Brain microvascular endothelial cell (primary cell): ENCODE data around the gene ARPC2.

Source experiments
- DNase-seq: peaks from one replicate; pipeline ENCODE4 v3.0.0-alpha.2; 2020
- H3K27ac ChIP-seq: fragments of 250-450 bp; sonication (Bioruptor Pico); 2 replicates; pipeline ENCODE4 v1.5.1; 2020; ENCODE audit warnings: mild to moderate bottlenecking, moderate library complexity
- H3K27me3 ChIP-seq: fragments of 250-450 bp; sonication (Bioruptor Pico); replicated peaks from 2 replicates; pipeline ENCODE4 v1.5.1; 2020; ENCODE audit warnings: mild to moderate bottlenecking
- H3K36me3 ChIP-seq: fragments of 250-450 bp; sonication (Bioruptor Pico); replicated peaks from 2 replicates; pipeline ENCODE4 v1.5.1; 2020; ENCODE audit warnings: mild to moderate bottlenecking
- H3K4me3 ChIP-seq: 2 replicates; pipeline ENCODE4 v1.5.1; 2011; ENCODE audit warnings: low read depth, mild to moderate bottlenecking, control low read depth, low read length, moderate library complexity
- in situ Hi-C: cut with HindIII; loops from 2 replicates; pipeline ENCODE4 v1.10.0; 2017; ENCODE audit warnings: low sequenced_read_pairs, low pct_ligation_motif_present
- TF ChIP-seq, protein P1 (sequence below): IDR thresholded peaks from 2 replicates; pipeline ENCODE4 v1.5.1; 2011; ENCODE audit warnings: low read depth, mild to moderate bottlenecking, moderate library complexity, low read length, control low read depth, inconsistent platforms; ENCODE audit errors: missing control alignments

Gene ARPC2

GRCh38 chr2:218257390-218257981 lies 40.5 kb downstream of the ARPC2 start:
- Histone ChIP-seq H3K27me3 (no peaks in the 10 kb centered on the region), H3K4me3 (no peak overlapping the region), H3K27ac (no peak overlapping the region), H3K36me3 (peaks cover 43% of the 10 kb centered on the region)
- no peak for DNase-seq
- in situ Hi-C loops = no loop called here
- TF ChIP-seq, protein P1, sequence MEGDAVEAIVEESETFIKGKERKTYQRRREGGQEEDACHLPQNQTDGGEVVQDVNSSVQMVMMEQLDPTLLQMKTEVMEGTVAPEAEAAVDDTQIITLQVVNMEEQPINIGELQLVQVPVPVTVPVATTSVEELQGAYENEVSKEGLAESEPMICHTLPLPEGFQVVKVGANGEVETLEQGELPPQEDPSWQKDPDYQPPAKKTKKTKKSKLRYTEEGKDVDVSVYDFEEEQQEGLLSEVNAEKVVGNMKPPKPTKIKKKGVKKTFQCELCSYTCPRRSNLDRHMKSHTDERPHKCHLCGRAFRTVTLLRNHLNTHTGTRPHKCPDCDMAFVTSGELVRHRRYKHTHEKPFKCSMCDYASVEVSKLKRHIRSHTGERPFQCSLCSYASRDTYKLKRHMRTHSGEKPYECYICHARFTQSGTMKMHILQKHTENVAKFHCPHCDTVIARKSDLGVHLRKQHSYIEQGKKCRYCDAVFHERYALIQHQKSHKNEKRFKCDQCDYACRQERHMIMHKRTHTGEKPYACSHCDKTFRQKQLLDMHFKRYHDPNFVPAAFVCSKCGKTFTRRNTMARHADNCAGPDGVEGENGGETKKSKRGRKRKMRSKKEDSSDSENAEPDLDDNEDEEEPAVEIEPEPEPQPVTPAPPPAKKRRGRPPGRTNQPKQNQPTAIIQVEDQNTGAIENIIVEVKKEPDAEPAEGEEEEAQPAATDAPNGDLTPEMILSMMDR = peak; percentile 79

- TF ChIP-seq, protein P1 = peak; percentile 1
- Histone ChIP-seq H3K4me3 (no peak overlapping the region), H3K36me3 (peaks cover 30% of the 10 kb centered on the region), H3K27me3 (no peaks in the 10 kb centered on the region), H3K27ac (peak overlapping the region; percentile 42)
- in situ Hi-C loops = no loop called here
- DNase-seq = peak; percentile 81
Measured at GRCh38 chr2:218259099-218259961, 42.3 kb downstream of the ARPC2 start.

GRCh38 chr2:218260166-218260565 lies 43.2 kb downstream of the ARPC2 start:
- H3K27me3 ChIP-seq = no peaks in the 10 kb centered on the region
- no peak for DNase-seq
- no peak overlapping the region for H3K27ac ChIP-seq
- in situ Hi-C loops = no loop called here
- peaks cover 30% of the 10 kb centered on the region for H3K36me3 ChIP-seq
- H3K4me3 ChIP-seq = no peak overlapping the region
- TF ChIP-seq, protein P1 = no peak

DNA sequence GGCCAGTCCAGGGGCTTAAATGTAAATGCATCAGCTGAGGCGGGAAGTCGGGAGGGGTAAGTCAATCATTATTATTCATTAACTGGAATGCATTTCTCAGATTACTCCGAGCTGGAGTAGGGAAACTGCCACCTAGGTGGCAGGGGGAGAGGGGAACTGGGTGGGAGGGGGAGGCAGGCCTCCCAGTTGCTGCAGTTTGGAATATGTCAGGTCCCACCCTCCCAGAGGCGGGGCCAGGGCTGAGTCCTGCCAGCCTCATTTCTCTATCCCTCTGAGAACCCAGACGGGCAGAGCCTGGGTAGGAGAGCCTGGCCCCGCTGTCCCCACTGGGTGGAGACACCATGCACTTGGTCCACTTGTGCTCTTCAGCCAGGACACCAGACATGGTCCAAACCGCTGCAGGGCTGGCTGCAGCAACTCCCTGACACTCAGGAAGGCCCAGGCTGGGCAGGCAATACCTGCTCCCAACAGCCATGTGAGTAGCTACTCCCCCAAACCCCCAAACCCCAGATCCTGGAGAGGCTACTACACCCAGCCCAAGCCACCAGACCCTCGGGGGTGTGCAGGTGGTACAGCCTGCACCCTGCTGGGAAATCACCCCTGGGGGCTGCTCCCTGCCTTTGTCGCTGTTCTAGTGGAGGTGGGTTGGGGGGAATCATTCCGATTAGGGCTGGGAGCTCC lies 43.9 kb downstream of the ARPC2 start, which contains the start of gene GPBAR1:
Gene GPBAR1 (plus strand): TSS at position 274 of the 681 bp plus-strand sequence. CDS start 1,710 bp downstream, outside the sequence.
- Histone ChIP-seq H3K27ac (no peak within 1 kb of the TSS), H3K27me3 (no peaks in the 10 kb centered on the region), H3K4me3 (no peak within 1 kb of the TSS), H3K36me3 (peaks cover 30% of the 10 kb centered on the region)
- DNase-seq = no peak
- in situ Hi-C loops = no loop called here
- TF ChIP-seq, protein P1 = no peak

- in situ Hi-C loops = no loop called here
- no peak for DNase-seq
- TF ChIP-seq, protein P1 = no peak
- no peak overlapping the region for H3K27ac ChIP-seq
- no peak overlapping the region for H3K4me3 ChIP-seq
- no peaks in the 10 kb centered on the region for H3K27me3 ChIP-seq
- peaks cover 27% of the 10 kb centered on the region for H3K36me3 ChIP-seq
Measured at GRCh38 chr2:218261423-218262236, 44.6 kb downstream of the ARPC2 start.
